HG03558 (cell line): Measurements from ENCODE around the gene NBR1.
A peak's percentile ranks its signal among the peaks of the same experiment; 100 is the strongest.
"Not testable (repeated sequence)": the region's sequence is repeated elsewhere in the genome, so short reads cannot be mapped to it uniquely, and the experiment has no call there.

Experiments used
- ATAC-seq: cut with Tn5 transposase; IDR thresholded peaks from one replicate; pipeline ENCODE4 v1.9.1; 2021; ENCODE audit warnings: moderate number of reproducible peaks; ENCODE audit not compliant: unreplicated experiment; ENCODE audit errors: extremely low read depth

Gene NBR1

GRCh38 chr17:43153197-43153835 lies 17.7 kb upstream of the NBR1 start:
- ATAC-seq: not testable (repeated sequence)

GRCh38 chr17:43155666-43156065 lies 15.3 kb upstream of the NBR1 start:
- ATAC-seq: no peak

- not testable (repeated sequence) for ATAC-seq
Observed at GRCh38 chr17:43159232-43159631, 11.8 kb upstream of the NBR1 start.

- not testable (repeated sequence) for ATAC-seq
Observed at GRCh38 chr17:43159957-43160356, 11.1 kb upstream of the NBR1 start.

- not testable (repeated sequence) for ATAC-seq
Observed at GRCh38 chr17:43165971-43166370, 5.0 kb upstream of the NBR1 start.

GRCh38 chr17:43169561-43170139 lies 1.4 kb upstream of the NBR1 start:
- ATAC-seq: no peak

- peak; percentile 30 for ATAC-seq
Observed at GRCh38 chr17:43170140-43170765, 761 bp upstream of the NBR1 start.

GRCh38 chr17:43171586-43172487 lies 823 bp downstream of the NBR1 start:
- ATAC-seq: no peak

GRCh38 chr17:43175213-43176118 lies 4.5 kb downstream of the NBR1 start:
- no peak for ATAC-seq

- ATAC-seq: no peak
Observed at GRCh38 chr17:43176119-43176570, 5.1 kb downstream of the NBR1 start.

GRCh38 chr17:43183921-43184320 lies 12.9 kb downstream of the NBR1 start:
- ATAC-seq: no peak

- ATAC-seq: not testable (repeated sequence)
Observed at GRCh38 chr17:43186656-43187055, 15.6 kb downstream of the NBR1 start.

GRCh38 chr17:43193251-43193650 lies 22.2 kb downstream of the NBR1 start:
- no peak for ATAC-seq

- no peak for ATAC-seq
Observed at GRCh38 chr17:43199633-43200032, 28.6 kb downstream of the NBR1 start.

- no peak for ATAC-seq
Observed at GRCh38 chr17:43200127-43200526, 29.1 kb downstream of the NBR1 start.

- ATAC-seq: not testable (repeated sequence)
Observed at GRCh38 chr17:43203013-43203412, 32.0 kb downstream of the NBR1 start.

- no peak for ATAC-seq
Observed at GRCh38 chr17:43210576-43210975, 39.6 kb downstream of the NBR1 start.

GRCh38 chr17:43211123-43211479 lies 40.1 kb downstream of the NBR1 start:
- ATAC-seq: no peak

GRCh38 chr17:43211480-43212402 lies 40.7 kb downstream of the NBR1 start, which contains the start of gene TMEM106A:
TMEM106A (plus strand) TSS chr17:43211875; CDS start chr17:43213042, 1,167 bp downstream.
- no peak for ATAC-seq
